GM19452 (cell line): ENCODE measurements around the gene STYXL2.

Experiments used
- ATAC-seq: cut with Tn5 transposase; IDR thresholded peaks from one replicate; pipeline ENCODE4 v1.9.1; 2021; ENCODE audit not compliant: unreplicated experiment

Gene STYXL2

DNA sequence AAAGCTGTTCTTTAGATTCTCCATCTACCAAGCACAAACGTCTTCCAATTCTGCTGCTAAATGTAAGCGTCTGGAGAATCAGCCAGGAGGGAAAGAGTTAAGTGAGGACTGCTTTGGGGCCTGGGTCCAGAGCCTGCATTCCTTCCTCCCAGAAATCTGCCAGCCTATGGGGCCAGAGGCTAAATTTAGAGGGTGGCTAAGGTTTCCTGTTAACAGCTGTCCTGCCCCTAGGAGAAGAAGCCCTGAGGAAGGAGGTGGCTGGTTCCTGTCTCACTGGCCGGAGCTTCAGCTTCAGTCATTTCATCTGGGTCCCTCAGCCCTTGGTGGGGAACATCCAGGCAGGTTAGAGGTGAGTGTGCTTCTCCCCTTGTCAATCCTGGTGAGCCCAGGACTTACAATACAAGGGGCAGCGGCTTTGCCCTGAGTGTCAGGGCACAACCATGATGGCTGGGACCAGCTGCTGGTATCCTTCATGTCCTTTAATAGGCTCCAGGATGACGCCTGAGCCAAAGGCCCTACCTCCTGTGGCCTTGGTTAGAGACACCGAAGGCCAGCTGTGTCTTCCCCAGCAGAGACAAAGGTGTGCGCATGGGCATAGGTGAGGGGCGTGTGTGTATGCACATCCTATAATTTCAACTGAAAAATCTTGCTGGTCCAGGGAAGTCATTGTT is at the start of gene STYXL2:
TSS of gene STYXL2 (plus strand) at position 230 of the 671 bp plus-strand sequence. CDS start 775 bp downstream, outside the sequence.
- no peak for ATAC-seq

GRCh38 chr1:167051907-167052306 is 42.0 kb upstream of the STYXL2 start:
- no peak for ATAC-seq

- no peak for ATAC-seq
Observed at GRCh38 chr1:167052389-167052788, 41.5 kb upstream of the STYXL2 start.

DNA sequence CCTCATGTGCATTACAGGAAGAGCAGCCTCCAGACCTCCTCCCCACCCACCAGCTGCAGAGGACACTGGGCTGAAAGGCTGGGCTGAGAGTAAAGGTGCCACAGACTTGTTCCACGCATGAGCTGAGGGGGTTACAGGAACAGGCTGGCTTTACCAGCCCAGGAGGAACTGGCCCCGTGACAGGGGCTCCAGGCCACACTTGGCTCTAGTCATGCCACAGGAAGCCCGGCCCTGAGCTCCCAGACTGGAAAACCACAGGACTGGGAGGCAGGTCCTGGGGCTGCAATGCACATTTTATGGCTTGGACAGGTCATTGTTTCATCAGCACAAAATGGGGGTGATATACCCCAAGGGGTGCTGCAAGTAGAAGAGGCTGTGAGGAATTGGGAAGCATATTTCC is 39.3 kb upstream of the STYXL2 start:
- no peak for ATAC-seq

GRCh38 chr1:167054946-167055630 is 38.8 kb upstream of the STYXL2 start:
- no peak for ATAC-seq

GRCh38 chr1:167056529-167057231 is 37.2 kb upstream of the STYXL2 start:
- peak; percentile 20 for ATAC-seq

- ATAC-seq = peak; percentile 52
Observed at GRCh38 chr1:167057241-167057688, 36.6 kb upstream of the STYXL2 start.

GRCh38 chr1:167059045-167059808 is 34.6 kb upstream of the STYXL2 start:
- ATAC-seq = no peak

- ATAC-seq = no peak
Observed at GRCh38 chr1:167059809-167060107, 34.1 kb upstream of the STYXL2 start.

GRCh38 chr1:167060141-167061072 is 33.5 kb upstream of the STYXL2 start:
- ATAC-seq = no peak

DNA sequence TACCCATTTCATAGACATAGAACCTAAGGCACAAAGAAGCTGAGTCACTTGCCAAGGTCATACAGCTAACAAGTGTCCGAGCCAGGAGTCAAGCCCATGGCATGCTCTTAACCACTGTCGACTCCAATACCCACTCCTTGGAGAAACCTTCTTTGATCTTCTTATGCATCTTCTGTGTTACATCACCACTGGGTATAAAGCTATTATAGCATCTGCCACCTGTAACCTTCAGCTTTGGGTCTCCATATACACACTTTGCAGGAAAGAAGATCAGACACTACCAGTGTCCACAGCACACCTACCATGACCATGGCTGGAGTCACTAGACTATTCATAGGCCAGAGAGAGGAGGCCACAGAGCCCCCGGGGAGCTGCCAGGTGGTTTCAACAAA is 32.8 kb upstream of the STYXL2 start:
- ATAC-seq = no peak

- no peak for ATAC-seq
Observed at GRCh38 chr1:167064621-167065020, 29.3 kb upstream of the STYXL2 start.

- no peak for ATAC-seq
Observed at GRCh38 chr1:167065471-167065870, 28.4 kb upstream of the STYXL2 start.

- peak; percentile 95 for ATAC-seq
Observed at GRCh38 chr1:167066333-167067122, 27.3 kb upstream of the STYXL2 start.

DNA sequence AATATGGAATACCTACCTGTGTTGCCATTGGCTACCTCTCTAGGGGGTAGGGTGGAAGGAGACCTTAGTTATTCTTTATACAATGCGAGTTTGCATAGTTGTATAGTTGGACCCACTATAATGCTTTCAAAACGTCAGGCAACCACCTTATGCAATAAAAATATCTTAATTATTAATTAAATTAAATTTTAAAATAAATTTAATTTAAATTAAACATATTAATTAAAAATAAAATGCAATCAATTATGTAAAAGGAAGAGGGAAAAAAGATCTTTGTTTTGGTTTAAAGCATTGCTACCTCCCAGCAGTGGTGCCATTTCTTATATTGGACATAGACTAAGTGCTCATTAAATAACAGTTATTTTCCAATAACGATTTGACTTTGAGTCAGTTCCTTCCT is 26.0 kb upstream of the STYXL2 start:
- ATAC-seq = no peak

- ATAC-seq = no peak
Observed at GRCh38 chr1:167068761-167069160, 25.1 kb upstream of the STYXL2 start.

DNA sequence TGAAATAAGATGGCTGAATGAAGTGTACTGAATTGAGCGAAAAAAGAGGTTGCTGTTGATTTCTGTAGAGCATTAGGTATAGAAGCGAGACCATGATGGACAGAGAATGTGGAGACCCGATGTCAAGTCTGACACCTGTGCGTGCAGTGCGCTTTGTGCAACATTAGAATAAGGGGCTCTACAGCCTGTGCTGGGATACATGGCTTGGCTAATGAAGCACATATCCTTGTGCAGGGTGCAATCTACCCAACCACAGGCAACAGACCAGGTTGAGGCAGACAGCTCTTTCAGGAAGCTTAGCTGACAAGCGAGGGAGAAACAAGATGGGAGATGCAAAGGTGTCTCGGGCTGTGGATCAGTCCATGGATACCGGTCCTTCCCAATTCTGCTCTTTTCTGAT is 22.6 kb upstream of the STYXL2 start:
- ATAC-seq = no peak

DNA sequence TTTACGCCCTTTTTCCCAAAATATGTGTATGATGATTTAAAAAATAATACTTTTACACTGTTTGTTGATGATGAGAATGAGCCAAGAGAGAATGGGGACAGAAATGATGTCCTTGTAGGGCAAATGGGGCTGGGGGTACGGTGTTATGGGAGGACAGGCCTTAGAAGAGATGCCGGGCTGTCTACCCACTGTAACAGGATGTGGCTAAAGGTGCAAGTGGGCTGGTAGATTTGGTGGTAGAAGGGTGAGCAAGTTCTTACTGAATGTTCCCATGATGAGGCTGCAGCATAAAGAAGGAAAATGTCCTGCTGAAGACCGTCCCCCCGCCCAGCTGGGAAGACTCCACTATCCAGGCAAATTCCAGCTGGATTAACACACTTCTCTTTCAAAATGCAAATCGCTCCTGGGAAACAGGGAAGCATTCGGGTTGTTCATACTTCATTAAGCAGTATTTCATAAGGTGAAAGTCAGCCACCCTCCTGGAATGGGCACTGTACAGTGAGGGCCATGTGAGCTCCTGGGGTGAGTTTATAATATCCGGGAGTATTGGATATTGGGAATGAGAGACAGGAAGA is 17.7 kb upstream of the STYXL2 start:
- ATAC-seq = no peak
